ENCODE data around the gene CC2D1A.

CC2D1A gene

DNA sequence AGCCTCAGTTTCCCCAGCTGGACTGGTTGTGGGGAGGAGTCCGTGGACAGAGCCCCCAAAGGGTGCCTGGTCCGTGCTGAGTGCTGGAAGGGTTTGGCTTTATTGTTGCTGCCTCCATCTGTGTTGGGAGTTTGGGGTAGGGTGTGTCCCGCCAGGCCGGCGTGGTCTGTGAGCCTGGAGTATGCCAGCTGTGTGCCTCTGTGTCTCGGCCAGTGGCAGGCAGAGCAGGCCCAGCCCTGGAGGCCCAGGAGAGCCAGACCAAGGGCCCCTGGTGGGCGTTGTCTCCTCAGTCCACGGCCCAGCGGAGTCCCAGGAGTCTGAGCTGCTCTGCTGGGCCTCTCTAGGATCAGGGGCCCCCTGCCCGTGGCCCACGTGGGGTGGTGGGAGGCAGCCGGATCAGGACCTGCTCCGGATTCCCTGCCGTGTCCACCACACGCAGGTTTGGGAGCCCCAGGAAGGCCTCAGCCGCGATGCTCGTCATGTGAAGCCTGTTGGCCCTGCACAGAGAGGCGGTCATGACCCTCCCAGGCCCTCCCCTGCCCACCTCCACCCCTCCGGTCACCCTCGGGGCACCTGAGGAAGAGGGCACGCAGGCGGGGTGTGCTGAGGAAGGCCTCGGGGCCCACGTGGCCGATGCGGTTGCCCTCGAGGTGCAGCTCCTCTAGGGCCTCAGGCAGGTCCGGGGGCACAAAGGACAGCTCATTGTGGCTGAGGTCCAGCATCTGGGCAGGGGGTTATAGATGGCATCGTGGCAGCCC is 25.6 kb downstream of the CC2D1A start:
- TF ChIP-seq POLR2A (IDR thresholded peaks at IDR 0.05; ENCODE audit: low read depth, low read length), result no peak
- TF ChIP-seq POLR2AphosphoS5 (IDR thresholded peaks at IDR 0.05; ENCODE audit: low read depth, low read length), result no peak
- TF ChIP-seq TAF1 (IDR thresholded peaks at IDR 0.05; ENCODE audit: borderline replicate concordance, low read depth, low read length), result no peak
- no peak for DNase-seq (ENCODE audit: insufficient read length)
- no peak for FAIRE-seq

DNA sequence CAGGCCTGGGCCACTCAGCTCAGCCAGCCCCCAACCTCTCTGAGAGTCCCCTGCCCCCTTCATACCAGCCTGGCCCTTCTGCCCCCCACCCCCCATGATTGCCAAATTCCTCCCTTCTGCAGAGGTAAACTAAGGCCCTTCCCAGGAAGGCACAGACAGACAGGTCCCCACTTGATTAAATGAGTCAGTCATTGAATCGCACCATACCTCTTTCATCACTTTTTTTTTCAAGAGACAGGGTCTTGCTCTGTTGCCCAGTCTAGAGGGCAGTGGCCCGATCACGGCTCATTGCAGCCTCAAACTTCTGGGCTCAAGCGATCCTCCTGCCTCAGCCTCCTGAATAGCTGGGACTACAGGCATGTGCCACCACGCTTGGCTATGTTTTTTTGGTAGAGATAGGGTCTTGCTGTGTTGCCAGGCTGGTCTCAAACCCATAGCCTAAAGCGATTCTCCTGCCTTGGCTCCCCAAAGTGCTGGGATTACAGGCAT is 26.2 kb downstream of the CC2D1A start:
- DNase-seq (ENCODE audit: insufficient read length) (no peak), FAIRE-seq (no peak)
- TF ChIP-seq POLR2AphosphoS5 (IDR thresholded peaks at IDR 0.05; ENCODE audit: low read depth, low read length) (no peak), TAF1 (IDR thresholded peaks at IDR 0.05; ENCODE audit: borderline replicate concordance, low read depth, low read length) (no peak), POLR2A (IDR thresholded peaks at IDR 0.05; ENCODE audit: low read depth, low read length) (no peak)

DNA sequence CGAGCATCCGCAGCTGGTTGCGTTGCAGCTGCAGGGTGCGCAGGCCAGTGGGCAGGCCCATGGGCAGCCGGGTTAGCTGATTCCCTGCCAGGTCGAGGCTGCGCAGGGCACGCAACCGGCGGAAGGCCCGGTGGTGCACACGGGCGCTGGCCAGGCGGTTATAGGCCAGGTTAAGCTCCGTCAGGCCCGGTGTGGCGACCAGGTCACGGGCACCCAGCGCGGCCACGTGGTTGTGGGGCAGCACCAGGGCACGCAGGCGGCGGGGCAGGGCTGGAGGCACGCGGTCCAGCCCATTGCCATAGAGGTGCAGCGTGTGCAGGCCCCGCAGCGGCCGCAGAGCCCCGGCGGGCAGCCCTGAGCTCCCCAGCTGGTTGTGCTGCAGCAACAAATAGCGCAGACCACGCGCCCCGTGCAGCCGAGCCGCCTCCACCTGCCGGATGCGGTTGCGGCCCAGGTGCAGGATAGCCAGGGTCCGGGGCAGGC is 27.0 kb downstream of the CC2D1A start:
- FAIRE-seq (no peak), DNase-seq (ENCODE audit: insufficient read length) (no peak)
- TF ChIP-seq POLR2AphosphoS5 (IDR thresholded peaks at IDR 0.05; ENCODE audit: low read depth, low read length), result no peak
- TF ChIP-seq POLR2A (IDR thresholded peaks at IDR 0.05; ENCODE audit: low read depth, low read length), result no peak
- no peak for TF ChIP-seq TAF1 (IDR thresholded peaks at IDR 0.05; ENCODE audit: borderline replicate concordance, low read depth, low read length)

DNA sequence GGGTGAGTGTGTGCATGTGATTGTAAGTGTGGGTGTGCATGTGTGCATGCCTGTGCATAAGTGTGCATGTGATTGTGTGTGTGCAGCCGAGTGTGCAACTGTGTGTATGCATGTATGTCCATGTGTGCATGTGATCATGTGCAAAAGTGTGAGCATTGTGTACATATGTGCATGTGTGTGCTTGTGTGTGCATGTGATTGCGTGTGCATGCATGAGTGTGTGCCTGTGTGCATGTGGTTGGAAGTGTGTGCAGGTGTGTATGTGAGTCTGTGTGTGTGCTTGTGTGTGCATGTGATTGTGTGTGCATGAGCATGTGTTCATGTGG is 28.7 kb downstream of the CC2D1A start:
- TF ChIP-seq POLR2AphosphoS5 (IDR thresholded peaks at IDR 0.05; ENCODE audit: low read depth, low read length) (no peak), TAF1 (IDR thresholded peaks at IDR 0.05; ENCODE audit: borderline replicate concordance, low read depth, low read length) (no peak), POLR2A (IDR thresholded peaks at IDR 0.05; ENCODE audit: low read depth, low read length) (no peak)
- no peak for FAIRE-seq
- DNase-seq (ENCODE audit: insufficient read length), result no peak

DNA sequence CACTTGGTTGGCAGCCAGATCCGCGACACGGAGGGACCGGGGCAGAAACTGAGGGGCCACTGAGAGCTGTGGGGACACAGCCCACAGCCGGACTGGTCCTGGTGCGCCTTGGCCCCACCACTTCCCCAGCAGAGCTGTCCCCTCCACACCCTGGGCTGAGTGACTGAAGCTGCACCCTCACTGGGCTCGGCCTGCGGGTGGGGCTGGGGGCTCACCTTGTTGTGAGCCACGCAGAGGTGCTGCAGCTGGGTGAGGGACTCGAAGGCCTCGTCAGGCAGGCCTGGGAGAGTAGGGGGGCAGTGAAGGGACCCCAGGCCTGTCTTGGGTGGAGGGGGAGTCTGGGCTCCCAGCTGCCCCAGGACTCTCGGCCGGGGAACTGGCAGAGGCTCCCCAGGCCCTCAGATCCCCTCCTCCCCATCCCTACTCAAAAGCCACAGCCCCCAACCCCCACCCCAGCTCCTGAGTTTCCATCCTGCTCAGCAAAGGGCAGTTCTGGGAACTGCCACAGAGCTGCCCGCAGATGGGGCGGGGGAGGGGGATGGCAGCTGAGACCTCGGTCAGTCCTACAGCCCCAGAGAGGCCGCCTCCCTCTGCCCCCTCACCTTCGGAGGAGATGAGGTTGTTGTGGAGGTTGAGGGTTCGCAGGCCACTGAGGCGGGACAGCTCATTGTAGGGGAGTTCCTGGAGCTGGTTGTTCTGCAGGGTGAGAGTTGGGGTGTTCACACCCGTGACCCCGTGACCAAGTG is 29.9 kb downstream of the CC2D1A start:
- no peak for DNase-seq (ENCODE audit: insufficient read length)
- no peak for TF ChIP-seq POLR2A (IDR thresholded peaks at IDR 0.05; ENCODE audit: low read depth, low read length)
- no peak for TF ChIP-seq TAF1 (IDR thresholded peaks at IDR 0.05; ENCODE audit: borderline replicate concordance, low read depth, low read length)
- TF ChIP-seq POLR2AphosphoS5 (IDR thresholded peaks at IDR 0.05; ENCODE audit: low read depth, low read length), result no peak
- FAIRE-seq, result no peak

DNA sequence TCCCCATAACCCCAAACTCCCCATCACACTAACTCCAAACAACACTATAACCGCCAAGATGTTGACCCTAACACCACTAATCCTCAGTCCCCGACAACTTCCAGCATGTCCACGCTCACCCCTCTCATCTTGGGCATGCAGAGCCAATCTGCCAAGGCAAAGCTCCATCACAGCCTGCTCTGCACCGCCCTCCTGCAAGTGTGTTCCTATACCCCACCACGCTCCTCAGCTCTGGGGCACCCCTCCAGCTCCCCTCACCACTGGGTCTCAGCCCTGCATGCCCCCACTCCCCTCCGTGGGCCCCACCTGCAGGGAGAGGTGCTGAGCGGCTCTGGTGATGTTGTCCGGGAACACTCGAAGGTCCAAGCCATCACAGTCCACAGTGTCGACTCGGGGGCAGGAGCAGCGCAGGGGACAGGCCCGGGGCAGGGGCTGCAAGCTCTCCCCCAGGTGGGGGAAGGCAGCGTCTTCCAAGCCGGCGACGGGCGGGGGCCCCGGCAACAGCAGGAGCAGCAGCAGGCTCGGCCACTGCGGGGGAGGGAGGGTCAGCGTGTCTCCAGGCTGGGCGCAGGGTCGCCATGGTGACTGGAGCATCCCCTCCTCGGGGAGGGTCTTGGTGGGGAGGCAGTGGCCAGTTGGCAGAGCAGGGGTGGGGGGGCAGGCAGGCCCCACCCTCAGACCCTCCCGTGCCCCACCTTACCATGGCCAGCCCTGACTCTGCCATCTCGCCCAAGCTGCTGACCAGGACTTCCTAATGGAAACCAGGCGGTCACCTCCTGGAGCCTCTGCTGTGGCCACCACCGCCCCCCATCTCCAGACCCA is 31.7 kb downstream of the CC2D1A start:
- no peak for FAIRE-seq
- no peak for DNase-seq (ENCODE audit: insufficient read length)
- no peak for TF ChIP-seq POLR2A (IDR thresholded peaks at IDR 0.05; ENCODE audit: low read depth, low read length)

DNA sequence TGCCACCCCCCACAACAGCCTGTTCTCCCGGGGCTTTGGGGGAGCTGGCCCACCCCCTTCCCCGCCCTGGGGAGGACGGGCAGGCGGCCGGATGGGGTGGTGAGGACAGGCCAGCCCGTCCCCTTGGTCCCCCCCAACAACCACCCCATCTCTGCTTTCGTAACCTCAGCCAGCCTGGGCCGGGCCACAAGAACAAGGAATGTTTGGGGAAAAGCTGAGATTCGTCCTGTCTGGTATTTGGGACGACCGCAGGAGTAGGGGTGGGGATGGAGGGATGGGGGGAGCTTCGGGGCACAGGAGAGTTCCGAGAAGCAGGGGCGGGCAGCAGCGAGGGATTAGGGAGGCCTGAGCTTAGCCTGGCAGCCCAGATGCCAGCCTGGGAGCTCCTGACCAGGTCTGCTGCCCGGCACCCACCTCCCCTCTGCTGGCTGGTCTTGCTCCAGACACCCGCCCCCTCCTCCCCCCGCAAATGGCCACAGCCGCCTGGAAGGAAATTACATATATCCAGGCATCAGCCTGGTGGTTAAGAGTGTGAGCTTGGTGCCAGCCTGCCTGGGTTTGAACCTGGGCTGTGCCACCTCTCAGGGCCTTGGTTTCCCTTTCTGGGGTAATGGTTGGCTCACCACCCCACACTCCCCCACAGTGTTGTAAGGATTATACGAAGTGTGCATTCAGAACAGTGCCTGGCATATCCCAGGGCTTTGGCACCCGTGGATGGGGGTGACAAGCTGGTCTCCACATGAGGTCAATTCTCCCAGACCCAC is 32.5 kb downstream of the CC2D1A start, which contains the start of gene PODNL1:
Gene PODNL1 (minus strand): TSS at position 117 of the 764 bp plus-strand sequence. CDS start 236 bp downstream, outside the sequence.
- DNase-seq (ENCODE audit: insufficient read length) (no peak), FAIRE-seq (no peak)
- TF ChIP-seq POLR2AphosphoS5 (IDR thresholded peaks at IDR 0.05; ENCODE audit: low read depth, low read length) (no peak), TAF1 (IDR thresholded peaks at IDR 0.05; ENCODE audit: borderline replicate concordance, low read depth, low read length) (no peak), POLR2A (IDR thresholded peaks at IDR 0.05; ENCODE audit: low read depth, low read length) (no peak)

DNA sequence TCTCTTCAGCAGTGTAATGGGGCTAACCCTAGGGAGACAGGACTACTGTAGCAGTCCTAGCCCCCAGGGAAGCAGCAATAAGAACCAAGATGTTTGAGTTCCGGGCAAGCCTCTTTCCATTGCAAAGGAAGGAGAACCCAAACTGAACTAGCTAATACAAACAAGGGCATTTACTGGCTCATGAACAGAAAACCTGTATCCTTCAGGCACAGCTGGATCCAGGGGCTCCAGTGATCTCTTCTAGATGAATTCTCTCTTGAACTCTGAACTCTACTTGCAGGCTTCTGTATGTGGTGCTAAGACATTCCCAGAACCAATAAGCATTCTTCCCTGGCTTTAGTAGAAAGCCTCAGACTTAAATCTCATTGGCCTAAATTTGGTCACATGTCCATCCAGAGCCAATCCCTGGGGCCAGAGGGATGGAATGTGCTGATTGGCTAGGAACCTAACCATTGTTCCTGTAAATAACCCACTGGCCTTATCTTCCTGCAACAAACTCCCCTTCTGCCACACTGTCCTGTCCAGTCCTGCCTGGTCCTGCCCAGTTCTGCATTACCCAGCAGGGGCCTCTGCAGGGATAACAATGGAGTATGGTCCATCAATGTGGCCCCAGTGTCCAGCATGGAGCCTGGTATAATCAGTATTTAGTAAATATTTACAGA is 36.2 kb downstream of the CC2D1A start:
- no peak for FAIRE-seq

DNA sequence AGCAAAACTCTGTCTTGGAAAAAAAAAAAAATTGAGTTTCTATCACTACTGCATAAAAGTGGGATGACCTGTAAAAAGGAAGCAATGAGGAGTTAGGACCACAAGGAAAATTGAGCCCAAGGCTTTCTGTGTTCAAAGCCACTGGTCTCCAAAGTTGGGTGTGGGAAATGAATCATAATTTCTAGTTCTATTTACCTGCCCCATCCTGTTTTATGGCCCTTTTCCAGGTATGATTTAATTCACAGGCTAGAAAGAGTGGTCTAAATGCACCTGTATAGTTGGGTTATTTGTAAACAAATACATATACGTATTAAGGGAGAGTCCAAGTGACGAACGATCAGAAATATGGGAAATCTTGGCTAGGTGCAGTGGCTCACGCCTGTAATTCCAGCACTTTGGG is 40.4 kb downstream of the CC2D1A start:
- TF ChIP-seq TAF1 (IDR thresholded peaks at IDR 0.05; ENCODE audit: borderline replicate concordance, low read depth, low read length), result no peak
- TF ChIP-seq POLR2A (IDR thresholded peaks at IDR 0.05; ENCODE audit: low read depth, low read length), result no peak
- no peak for TF ChIP-seq POLR2AphosphoS5 (IDR thresholded peaks at IDR 0.05; ENCODE audit: low read depth, low read length)
- DNase-seq (ENCODE audit: insufficient read length) (no peak), FAIRE-seq (no peak)

More for the DNA sequence above, 36.2 kb downstream of the CC2D1A start:
- DNase-seq (ENCODE audit: insufficient read length), result no peak
- no peak for TF ChIP-seq POLR2AphosphoS5 (IDR thresholded peaks at IDR 0.05; ENCODE audit: low read depth, low read length)
- TF ChIP-seq TAF1 (IDR thresholded peaks at IDR 0.05; ENCODE audit: borderline replicate concordance, low read depth, low read length), result no peak
- TF ChIP-seq POLR2A (IDR thresholded peaks at IDR 0.05; ENCODE audit: low read depth, low read length), result no peak

DNA sequence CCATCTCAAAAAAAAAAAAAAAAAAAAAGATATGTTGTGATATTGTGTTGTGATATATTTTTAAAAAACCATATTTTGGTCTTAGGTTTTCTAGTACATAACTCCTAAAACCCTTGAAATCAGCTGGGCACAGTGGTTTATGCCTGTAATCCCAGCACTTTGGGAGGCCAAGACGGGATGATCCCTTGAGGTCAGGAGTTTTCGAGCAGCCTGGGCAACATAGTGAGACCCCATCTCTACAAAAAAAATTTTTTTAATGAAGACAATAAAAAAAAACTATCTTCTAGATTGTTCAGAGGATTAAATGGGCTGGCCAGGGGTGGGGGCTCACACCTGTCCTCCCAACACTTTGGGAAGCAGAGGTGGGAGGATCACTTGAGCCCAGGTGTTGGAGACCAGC is 45.0 kb downstream of the CC2D1A start:
- FAIRE-seq (no peak), DNase-seq (ENCODE audit: insufficient read length) (no peak)
- TF ChIP-seq POLR2A (IDR thresholded peaks at IDR 0.05; ENCODE audit: low read depth, low read length), result no peak
- no peak for TF ChIP-seq TAF1 (IDR thresholded peaks at IDR 0.05; ENCODE audit: borderline replicate concordance, low read depth, low read length)
- no peak for TF ChIP-seq POLR2AphosphoS5 (IDR thresholded peaks at IDR 0.05; ENCODE audit: low read depth, low read length)

Measured in GM12892 (cell line).